GM12872 (cell line): ENCODE measurements around the gene CFAP410.

ENCODE experiments used
- TF ChIP-seq, protein P1 (sequence below): IDR thresholded peaks from 3 replicates; pipeline ENCODE4 v1.5.1; 2011; ENCODE audit warnings: low read depth, mild to moderate bottlenecking, low read length, moderate library complexity; ENCODE audit not compliant: insufficient read depth

CFAP410 gene

DNA sequence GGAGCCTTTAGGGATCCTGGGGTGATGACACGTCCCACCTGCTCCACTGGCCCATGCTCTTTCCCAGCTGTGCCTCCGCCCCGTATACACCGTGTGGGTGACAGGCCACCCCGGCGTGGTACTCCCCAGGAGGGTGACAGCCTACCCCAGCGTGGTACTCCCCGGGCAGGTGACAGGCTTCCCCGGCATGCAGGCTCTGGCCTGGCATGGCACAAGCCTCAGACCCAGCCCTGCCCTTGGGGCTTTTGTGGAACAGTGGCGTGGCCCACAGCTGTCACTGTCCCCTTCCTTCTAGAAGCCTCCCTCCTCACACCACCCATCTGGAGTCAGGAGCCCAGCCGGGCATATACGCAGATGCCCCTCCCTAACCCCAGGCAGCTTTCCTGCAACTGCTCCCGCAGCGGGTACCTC is 44.0 kb downstream of the CFAP410 start:
- TF ChIP-seq, protein P1, sequence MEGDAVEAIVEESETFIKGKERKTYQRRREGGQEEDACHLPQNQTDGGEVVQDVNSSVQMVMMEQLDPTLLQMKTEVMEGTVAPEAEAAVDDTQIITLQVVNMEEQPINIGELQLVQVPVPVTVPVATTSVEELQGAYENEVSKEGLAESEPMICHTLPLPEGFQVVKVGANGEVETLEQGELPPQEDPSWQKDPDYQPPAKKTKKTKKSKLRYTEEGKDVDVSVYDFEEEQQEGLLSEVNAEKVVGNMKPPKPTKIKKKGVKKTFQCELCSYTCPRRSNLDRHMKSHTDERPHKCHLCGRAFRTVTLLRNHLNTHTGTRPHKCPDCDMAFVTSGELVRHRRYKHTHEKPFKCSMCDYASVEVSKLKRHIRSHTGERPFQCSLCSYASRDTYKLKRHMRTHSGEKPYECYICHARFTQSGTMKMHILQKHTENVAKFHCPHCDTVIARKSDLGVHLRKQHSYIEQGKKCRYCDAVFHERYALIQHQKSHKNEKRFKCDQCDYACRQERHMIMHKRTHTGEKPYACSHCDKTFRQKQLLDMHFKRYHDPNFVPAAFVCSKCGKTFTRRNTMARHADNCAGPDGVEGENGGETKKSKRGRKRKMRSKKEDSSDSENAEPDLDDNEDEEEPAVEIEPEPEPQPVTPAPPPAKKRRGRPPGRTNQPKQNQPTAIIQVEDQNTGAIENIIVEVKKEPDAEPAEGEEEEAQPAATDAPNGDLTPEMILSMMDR: no peak

DNA sequence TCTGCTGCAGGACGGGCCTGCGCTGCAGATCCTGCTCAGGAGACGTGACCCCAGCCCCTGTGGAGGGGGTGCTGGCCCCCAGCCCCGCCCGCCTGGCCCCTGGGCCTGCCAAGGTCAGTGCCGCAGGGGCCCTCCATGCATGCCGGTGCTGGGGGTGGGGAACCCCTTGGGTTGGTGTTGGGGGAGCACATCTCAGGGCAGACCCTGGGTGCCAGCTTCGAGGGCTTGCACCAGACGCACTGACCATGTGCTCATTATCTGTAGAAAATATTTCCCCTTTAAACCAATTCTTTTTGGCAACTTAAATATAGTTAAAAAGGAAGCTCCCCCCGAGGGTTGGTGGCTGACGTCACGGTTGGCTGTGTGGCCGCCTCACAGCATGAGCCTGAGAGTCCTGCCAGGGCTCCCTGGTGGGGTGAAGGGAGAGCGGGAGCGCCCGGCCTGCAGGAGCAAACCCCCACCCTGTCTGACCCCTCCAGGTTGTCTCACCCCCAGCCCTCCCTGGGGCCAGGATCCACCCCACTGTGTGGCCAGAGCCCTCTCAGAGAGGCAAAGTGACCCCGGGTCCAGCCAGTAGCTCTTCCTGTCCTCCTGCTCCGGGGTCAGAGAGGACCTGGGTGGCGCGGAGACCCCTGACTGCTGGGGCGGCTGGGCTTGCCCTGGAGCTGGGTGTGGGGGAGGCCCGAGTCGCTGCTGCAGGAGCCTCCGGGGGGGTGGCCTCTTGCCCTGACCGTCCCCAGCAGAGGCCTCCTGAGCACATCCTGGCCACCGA is 44.6 kb downstream of the CFAP410 start:
- TF ChIP-seq, protein P1: no peak

DNA sequence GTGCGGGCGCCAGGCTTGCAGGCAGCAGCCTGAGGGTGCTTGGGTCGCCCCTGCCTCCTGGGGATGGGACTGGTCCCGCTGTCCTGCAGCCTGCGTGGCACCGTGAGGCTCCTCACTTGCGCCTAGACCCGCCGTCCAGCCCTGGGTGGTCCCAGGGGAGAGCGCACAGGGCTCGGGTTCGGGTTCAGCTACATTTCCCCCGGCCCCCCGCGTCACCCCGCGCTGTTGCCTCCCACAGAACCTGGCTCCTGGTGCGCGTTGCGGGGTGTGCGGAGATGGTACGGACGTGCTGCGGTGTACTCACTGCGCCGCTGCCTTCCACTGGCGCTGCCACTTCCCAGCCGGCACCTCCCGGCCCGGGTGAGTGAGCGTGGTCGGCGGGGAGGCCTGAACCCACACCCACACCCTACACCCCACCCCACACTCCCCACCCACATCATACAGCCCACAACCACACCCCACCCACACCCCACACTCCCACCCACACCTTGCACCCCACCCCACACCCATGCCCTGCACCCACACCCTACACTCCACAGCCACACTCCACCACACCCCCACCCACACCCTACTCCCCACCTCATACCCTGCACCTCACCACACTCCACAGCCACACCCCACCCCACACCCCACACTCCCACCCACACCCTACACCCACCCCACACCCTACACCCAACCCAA is 45.5 kb downstream of the CFAP410 start:
- TF ChIP-seq, protein P1: no peak

DNA sequence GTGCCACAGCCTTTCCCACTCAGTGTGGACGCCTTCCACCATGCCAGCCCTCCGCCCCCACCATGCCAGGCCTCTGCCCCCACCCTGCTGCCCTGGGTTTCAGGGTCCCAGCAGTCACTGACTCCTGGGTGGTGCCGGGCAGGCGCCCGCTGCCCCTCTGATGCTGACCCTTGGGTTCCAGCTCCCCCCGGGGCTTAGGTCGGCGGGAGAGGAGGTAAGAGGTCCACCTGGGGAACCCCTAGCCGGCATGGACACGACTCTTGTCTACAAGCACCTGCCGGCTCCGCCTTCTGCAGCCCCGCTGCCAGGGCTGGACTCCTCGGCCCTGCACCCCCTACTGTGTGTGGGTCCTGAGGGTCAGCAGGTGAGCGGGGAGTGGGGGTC is 46.4 kb downstream of the CFAP410 start:
- TF ChIP-seq, protein P1: no peak

DNA sequence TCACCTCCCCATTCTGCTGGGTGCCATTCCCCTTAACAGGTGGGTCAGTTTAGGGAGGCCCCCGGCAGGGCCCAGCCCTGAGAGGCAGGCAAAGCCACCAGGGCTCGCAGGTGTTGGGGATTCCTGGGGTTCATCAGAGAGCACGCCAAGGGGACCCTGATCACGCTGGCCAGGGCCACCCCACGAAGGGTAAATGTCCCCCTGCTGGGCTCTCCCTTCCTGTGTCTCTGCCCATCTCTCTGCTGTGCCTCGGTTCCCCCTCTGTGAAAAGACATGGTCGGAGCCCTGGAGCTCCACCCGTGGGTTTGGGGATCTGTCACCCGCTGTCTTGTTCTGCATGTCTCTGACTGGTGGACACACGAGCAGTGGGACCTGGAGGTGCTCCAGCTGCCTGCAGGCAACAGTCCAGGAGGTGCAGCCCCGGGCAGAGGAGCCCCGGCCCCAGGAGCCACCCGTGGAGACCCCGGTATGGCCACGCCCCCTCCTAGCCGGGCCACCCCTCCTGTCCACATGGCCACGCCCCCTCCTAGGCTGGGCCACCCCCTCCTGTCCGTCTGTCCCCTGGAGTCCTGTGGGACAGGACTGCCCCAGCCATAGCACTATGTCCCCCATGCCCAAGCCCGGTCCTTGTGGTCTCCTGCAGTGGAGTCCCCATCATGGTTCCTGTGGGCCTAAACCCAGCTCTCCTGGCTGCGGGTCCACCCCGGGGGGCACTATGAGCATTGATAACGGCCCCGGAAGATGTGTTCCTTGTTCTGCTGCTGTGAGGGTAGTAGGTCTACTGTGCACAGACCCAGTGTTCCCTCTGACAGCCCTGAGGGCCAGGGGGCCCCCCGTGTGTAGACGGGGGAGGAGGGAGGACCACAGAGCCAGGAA is 47.0 kb downstream of the CFAP410 start:
- TF ChIP-seq, protein P1: no peak

DNA sequence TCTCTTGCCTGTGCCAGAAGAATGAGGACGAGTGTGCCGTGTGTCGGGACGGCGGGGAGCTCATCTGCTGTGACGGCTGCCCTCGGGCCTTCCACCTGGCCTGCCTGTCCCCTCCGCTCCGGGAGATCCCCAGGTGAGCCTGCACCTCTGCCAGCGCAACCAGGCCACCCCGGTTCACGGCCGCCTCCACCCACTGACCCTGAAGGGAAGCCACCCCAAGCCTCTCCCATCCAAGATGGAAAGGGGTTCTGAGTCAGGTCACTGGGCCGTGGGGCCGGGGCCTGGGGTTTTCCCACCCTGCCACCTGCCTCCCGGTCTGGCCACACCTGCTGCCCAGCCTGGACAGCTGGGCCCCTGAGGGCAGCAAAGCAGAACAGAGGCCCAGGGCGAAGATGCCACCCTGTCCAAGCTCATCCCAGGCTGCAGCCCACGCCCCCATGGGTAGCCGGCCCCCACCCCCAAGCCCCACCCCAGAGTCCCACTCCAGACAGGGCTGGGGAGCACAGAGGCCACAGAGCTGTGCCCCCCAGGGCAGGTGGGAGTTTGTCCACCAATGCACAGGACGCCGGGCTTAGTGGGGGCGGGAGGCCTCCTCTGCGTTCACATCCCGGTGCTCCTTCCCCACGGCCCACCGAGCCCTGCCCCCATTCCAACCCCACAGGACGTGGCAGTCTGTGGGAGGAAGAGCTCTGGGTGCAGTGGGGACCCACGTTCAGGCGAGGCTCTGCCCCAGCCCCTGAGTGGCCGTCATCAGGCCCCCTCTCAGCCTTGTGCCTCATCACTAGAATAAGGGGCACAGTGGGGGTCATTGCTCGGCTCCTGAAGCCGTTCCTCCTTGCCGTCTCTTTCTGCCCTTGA is 47.9 kb downstream of the CFAP410 start:
- TF ChIP-seq, protein P1: no peak
